ENCODE measurements around the gene CYBA. TPM values are rescaled to one million over a fixed set of nuclear protein-coding genes. Genes with fewer than 3 reads are reported as not detected.

The CYBA gene
- total RNA-seq, 1 experiment from 2014 or later: 34.2 TPM

DNA sequence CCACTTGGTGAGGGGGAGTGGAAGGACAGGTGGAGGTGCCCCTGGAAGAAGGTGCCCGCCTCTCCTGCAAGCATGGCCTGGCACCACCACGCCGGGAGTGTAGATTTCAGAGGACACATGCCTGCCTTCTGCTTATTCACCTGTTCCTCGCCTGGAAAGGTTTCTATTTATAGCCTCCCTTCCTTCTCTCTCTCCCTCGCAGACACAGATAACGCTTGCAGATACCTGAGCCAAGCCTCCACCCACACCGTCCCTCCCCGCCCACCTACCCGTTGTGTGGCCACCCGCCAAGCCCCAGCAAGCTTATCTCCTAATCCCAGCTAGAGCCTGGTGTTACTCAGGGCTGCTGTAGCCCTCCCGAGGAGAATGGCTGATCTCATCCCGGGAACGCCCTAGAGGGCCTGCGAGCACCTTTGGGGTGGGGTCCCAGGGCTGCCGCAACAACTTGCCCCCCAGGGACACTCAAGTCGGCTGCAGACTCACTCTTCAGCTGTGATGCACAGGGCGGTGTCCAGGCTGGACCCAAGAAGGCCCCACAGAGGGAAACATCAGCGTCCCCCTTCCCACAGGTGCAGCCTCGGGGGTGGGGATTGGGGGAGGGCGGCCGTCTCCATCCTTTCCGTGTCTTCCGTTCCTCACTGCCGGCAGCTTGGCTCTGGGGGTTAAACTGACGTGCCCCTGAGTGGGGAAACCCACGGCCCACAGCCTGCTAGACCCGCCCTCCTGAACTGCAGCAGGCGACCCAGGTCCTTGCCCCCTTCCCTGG lies 37.3 kb upstream of the CYBA start:
- no peak for DNase-seq (ENCODE audit: low read depth, low spot score)
- in situ Hi-C loops (cut with HindIII; ENCODE audit: low pct_unique_long_range_greater_than_20kb, low sequenced_read_pairs): no loop called here

DNA sequence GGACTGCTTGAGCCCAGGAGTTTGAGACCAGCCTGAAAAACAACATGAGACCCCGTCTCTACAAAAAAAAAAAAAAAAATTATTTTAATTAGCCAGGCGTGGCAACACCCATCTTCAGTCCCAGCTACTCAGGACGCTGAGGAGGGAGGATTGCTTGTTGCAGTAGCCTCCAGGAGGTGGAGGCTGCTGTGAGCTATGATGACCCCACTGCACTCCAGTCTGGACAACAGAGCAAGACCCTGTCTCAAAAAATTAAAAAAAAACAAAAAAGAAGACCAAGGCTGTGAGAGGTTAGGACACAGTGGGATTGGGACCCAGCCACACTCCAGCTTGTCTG lies 36.8 kb upstream of the CYBA start:
- in situ Hi-C loops (cut with HindIII; ENCODE audit: low pct_unique_long_range_greater_than_20kb, low sequenced_read_pairs): no loop called here
- DNase-seq (ENCODE audit: low read depth, low spot score): no peak

- DNase-seq (ENCODE audit: low read depth, low spot score): no peak
- in situ Hi-C loops (cut with HindIII; ENCODE audit: low pct_unique_long_range_greater_than_20kb, low sequenced_read_pairs): no loop called here
Measured at GRCh38 chr16:88687254-88687576, 36.4 kb upstream of the CYBA start.

- in situ Hi-C loops (cut with HindIII; ENCODE audit: low pct_unique_long_range_greater_than_20kb, low sequenced_read_pairs): no loop called here
- peak; percentile 60 for DNase-seq (ENCODE audit: low read depth, low spot score)
Measured at GRCh38 chr16:88686439-88687253, 35.8 kb upstream of the CYBA start, which contains the start of gene SNAI3. TSS of gene SNAI3 (minus strand) at chr16:88686507. CDS start at chr16:88686406, 101 bp downstream.

- no peak for DNase-seq (ENCODE audit: low read depth, low spot score)
- in situ Hi-C loops (cut with HindIII; ENCODE audit: low pct_unique_long_range_greater_than_20kb, low sequenced_read_pairs): no loop called here
Measured at GRCh38 chr16:88686062-88686438, 35.2 kb upstream of the CYBA start.

DNA sequence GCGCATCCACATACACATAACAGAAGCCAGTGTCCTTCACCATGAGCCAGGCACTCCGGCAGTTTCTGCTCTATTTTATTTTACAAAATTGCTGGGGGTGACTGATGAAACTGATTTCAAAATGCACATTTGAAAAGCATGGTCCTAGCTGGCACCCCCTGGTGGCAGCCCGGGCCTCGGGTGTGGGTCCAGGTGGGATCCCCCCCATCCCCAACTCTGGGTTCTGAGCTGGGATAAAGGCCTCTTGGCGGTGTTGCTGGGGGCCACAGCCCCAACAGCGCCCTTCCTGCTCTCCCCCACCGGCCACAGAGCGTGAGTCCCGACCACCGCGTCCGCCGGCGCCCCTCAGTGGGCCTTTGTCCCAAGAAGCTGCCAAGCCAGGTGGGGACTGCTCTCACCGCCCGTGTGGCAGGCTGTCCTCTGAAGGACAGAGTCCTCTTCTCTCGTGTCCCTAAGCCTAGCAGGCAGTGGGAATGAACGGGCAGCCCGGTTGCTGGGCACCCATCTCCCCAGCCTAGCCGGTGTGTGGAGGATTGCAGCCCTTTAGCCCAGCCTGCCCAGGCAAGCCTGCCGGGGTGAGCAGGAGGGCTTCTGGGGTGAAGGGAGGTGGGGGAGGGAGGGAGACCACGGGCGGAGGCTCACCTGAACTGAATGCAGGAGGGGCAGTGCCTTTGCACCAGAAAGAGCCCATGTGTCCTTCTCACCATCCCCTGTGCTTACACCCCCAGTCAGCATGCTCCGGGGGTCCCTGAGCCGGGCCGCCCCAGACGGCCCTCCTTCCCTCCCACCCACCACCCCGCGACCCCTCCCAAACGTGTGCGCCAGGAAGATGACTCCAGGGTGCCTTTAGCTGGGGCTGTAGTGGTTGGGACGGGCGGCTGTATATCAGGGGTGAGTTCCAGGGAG lies 34.6 kb upstream of the CYBA start:
- no peak for DNase-seq (ENCODE audit: low read depth, low spot score)
- in situ Hi-C loops (cut with HindIII; ENCODE audit: low pct_unique_long_range_greater_than_20kb, low sequenced_read_pairs): no loop called here

GRCh38 chr16:88684569-88685155 lies 33.8 kb upstream of the CYBA start:
- in situ Hi-C loops (cut with HindIII; ENCODE audit: low pct_unique_long_range_greater_than_20kb, low sequenced_read_pairs): no loop called here
- no peak for DNase-seq (ENCODE audit: low read depth, low spot score)

- in situ Hi-C loops (cut with HindIII; ENCODE audit: low pct_unique_long_range_greater_than_20kb, low sequenced_read_pairs): no loop called here
- DNase-seq (ENCODE audit: low read depth, low spot score): no peak
Measured at GRCh38 chr16:88681709-88682451, 31.0 kb upstream of the CYBA start.

DNA sequence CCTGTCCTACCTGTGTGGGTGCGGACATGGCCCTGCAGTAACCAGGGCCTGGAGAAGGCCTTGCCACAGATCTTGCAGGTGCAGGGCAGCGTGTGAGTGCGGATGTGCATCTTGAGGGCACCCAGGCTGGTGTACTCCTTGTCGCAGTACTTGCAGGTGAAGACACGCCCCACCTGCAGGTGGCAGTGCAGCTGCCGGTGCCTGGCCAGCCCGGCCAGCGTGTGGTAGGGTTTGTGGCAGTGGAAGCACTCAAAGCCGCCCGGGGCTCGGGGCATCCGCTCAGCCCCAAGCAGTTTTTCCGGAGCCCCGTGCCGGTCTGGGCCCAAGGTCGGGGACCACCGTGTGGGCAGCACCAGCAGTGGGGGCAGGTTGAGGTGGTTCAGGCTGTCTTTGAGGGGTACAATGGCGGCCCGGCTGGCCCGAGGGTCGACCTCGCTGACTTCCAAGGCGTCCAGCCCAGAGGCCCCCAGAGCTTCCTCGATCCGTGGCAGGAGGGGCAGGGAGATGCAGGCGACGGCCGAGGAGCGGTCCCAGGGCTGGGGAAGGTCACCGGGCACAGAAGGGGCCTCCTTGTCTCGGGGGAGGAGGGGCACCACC lies 30.3 kb upstream of the CYBA start:
- DNase-seq (ENCODE audit: low read depth, low spot score): no peak
- in situ Hi-C loops (cut with HindIII; ENCODE audit: low pct_unique_long_range_greater_than_20kb, low sequenced_read_pairs): no loop called here

- DNase-seq (ENCODE audit: low read depth, low spot score): no peak
- in situ Hi-C loops (cut with HindIII; ENCODE audit: low pct_unique_long_range_greater_than_20kb, low sequenced_read_pairs): no loop called here
Measured at GRCh38 chr16:88680554-88681083, 29.8 kb upstream of the CYBA start.

DNA sequence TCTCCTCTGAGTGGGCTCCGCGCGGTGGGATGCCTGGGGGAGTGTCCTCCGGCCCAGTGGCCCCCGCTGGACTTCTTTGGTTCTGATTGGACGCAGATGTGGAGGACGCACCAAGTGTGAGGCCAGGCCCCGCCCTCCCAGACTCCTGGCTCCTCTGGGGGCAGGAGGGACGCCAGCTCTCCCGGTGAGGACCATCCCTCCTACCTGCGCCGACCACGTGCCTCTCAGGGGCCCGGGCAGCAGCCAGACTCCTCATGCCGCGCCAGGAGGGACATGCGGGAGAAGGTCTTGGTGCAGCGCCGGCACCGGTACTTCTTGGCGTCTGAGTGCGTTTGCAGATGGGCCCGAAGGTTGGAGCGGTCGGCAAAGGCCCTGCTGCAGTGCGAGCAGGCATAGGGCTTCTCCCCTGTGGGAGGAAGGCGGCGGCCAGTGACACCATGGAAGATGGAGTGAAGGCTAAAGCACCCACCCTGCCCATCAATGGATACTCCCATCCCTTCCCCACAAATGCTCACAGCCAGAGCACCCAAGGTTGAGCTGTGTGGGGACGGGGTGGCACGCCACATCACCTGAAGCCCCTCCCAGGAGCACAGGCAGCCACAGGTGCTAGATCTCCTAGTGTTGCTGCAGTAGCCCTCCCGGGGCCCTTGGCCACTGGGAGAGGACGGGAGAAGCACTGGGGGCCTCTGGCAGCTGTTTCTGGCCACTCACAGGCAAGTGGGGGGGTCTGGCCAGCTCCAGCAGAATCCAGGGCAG lies 27.5 kb upstream of the CYBA start:
- in situ Hi-C loops (cut with HindIII; ENCODE audit: low pct_unique_long_range_greater_than_20kb, low sequenced_read_pairs): no loop called here
- DNase-seq (ENCODE audit: low read depth, low spot score): no peak

- DNase-seq (ENCODE audit: low read depth, low spot score): no peak
- in situ Hi-C loops (cut with HindIII; ENCODE audit: low pct_unique_long_range_greater_than_20kb, low sequenced_read_pairs): no loop called here
Measured at GRCh38 chr16:88677721-88678120, 26.9 kb upstream of the CYBA start.

DNA sequence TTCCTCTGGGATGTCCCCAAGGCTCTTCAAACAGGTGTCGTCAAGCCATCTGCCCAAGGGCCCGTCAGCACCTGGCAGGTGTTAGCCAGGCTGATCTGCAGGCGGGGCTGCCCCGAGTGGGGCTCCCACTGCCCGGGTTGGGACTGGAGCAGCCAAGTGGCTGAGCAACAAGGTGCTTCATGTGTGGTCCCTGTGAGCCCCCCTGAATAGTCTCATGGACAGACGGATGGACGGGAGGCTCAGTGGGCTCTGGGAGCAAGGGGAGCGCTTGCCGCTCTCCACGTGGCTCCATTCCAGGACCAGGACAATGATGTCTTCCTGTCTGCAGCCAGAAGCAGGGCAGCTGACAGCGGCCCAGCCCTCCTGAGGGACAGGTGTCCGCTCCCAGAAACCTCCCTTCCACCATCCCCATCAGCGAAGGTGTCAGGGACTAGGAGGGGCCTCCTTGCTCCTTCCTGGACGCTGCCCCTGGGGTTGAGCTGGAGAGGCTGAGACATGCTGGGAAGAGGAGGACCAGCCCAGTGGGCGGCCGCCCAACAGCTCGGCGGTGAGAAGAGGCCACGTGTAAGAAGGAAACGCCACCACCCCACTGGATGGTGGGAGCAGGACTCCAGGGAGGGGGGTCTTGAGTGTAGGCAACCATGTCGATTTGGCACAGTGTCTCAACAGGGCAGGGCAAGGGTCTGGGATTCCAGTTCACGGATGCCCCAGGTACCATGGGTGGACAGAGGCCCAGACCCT lies 25.8 kb upstream of the CYBA start:
- in situ Hi-C loops (cut with HindIII; ENCODE audit: low pct_unique_long_range_greater_than_20kb, low sequenced_read_pairs): no loop called here
- DNase-seq (ENCODE audit: low read depth, low spot score): no peak

- DNase-seq (ENCODE audit: low read depth, low spot score): no peak
- in situ Hi-C loops (cut with HindIII; ENCODE audit: low pct_unique_long_range_greater_than_20kb, low sequenced_read_pairs): no loop called here
Measured at GRCh38 chr16:88673716-88674379, 23.0 kb upstream of the CYBA start.

GRCh38 chr16:88672776-88673175 lies 21.9 kb upstream of the CYBA start:
- in situ Hi-C loops (cut with HindIII; ENCODE audit: low pct_unique_long_range_greater_than_20kb, low sequenced_read_pairs): no loop called here

More at GRCh38 chr16:88672776-88673175, 21.9 kb upstream of the CYBA start:
- peak; percentile 54 for DNase-seq (ENCODE audit: low read depth, low spot score)
